ENCODE data around the gene BMP10.

- TF ChIP-seq EZH2phosphoT487 (IDR thresholded peaks at IDR 0.05): no peak
- TF ChIP-seq, protein P1, sequence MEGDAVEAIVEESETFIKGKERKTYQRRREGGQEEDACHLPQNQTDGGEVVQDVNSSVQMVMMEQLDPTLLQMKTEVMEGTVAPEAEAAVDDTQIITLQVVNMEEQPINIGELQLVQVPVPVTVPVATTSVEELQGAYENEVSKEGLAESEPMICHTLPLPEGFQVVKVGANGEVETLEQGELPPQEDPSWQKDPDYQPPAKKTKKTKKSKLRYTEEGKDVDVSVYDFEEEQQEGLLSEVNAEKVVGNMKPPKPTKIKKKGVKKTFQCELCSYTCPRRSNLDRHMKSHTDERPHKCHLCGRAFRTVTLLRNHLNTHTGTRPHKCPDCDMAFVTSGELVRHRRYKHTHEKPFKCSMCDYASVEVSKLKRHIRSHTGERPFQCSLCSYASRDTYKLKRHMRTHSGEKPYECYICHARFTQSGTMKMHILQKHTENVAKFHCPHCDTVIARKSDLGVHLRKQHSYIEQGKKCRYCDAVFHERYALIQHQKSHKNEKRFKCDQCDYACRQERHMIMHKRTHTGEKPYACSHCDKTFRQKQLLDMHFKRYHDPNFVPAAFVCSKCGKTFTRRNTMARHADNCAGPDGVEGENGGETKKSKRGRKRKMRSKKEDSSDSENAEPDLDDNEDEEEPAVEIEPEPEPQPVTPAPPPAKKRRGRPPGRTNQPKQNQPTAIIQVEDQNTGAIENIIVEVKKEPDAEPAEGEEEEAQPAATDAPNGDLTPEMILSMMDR (IDR thresholded peaks at IDR 0.05): no peak
Measured at GRCh38 chr2:68885811-68886075, 14.5 kb upstream of the BMP10 start.

Measured in neural progenitor cell (in vitro differentiated cells).